ENCODE measurements around the gene DPYSL3. TPM values are rescaled to one million over a fixed set of nuclear protein-coding genes. Genes with fewer than 3 reads are reported as not detected.

Gene DPYSL3
- polyA plus RNA-seq, 1 donor (not counting 4 experiments of a cell fraction or from before 2014, with no cell fraction given): 4.8 TPM

- Histone ChIP-seq H3K9me3 (ENCODE audit: control insufficient read depth, low read depth, low read length) (no peaks in the 10 kb centered on the region), H3K4me3 (ENCODE audit: control insufficient read depth in 2 of 3, extremely low read depth in 1 of 3, insufficient read depth in 2 of 3, low read depth in 1 of 3, low read length in 3 of 3) (no peak overlapping the region), H4K20me1 (ENCODE audit: control insufficient read depth, extremely low read depth, insufficient read depth, low read length) (no peaks in the 10 kb centered on the region), H3K9me1 (ENCODE audit: control insufficient read depth, extremely low read depth, insufficient read depth, low read length) (no peaks in the 10 kb centered on the region), H3K27ac (ENCODE audit: control insufficient read depth, insufficient read depth, low read length) (no peak overlapping the region), H3K9ac (ENCODE audit: control insufficient read depth, extremely low read depth, insufficient read depth, low read length) (no peak overlapping the region), H3K79me2 (ENCODE audit: control insufficient read depth, insufficient read depth, low read length) (no peaks in the 10 kb centered on the region), H3K4me2 (ENCODE audit: control insufficient read depth, extremely low read depth, insufficient read depth, low read depth, low read length) (no peak overlapping the region), H3K4me1 (ENCODE audit: control insufficient read depth, extremely low read depth, insufficient read depth, low read length) (no peaks in the 10 kb centered on the region), H3K36me3 (ENCODE audit: control insufficient read depth in 2 of 2, extremely low read depth in 1 of 2, insufficient read depth in 2 of 2, low read length in 2 of 2) (no peaks in the 10 kb centered on the region), H3K27me3 (ENCODE audit: control insufficient read depth, extremely low read depth, insufficient read depth, low read length) (no peaks in the 10 kb centered on the region), H2AFZ (ENCODE audit: control insufficient read depth, low read length) (no peak overlapping the region)
- DNase-seq (ENCODE audit: low read depth, low spot score) (no peak), FAIRE-seq (no peak)
- dilution Hi-C loops (cut with MboI; ENCODE audit: extremely low pct_ligation_motif_present, low sequenced_read_pairs): no loop called here
- TF ChIP-seq, protein P1, sequence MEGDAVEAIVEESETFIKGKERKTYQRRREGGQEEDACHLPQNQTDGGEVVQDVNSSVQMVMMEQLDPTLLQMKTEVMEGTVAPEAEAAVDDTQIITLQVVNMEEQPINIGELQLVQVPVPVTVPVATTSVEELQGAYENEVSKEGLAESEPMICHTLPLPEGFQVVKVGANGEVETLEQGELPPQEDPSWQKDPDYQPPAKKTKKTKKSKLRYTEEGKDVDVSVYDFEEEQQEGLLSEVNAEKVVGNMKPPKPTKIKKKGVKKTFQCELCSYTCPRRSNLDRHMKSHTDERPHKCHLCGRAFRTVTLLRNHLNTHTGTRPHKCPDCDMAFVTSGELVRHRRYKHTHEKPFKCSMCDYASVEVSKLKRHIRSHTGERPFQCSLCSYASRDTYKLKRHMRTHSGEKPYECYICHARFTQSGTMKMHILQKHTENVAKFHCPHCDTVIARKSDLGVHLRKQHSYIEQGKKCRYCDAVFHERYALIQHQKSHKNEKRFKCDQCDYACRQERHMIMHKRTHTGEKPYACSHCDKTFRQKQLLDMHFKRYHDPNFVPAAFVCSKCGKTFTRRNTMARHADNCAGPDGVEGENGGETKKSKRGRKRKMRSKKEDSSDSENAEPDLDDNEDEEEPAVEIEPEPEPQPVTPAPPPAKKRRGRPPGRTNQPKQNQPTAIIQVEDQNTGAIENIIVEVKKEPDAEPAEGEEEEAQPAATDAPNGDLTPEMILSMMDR (optimal IDR thresholded peaks at IDR 0.05 in 1 of 3, IDR thresholded peaks at IDR 0.05 in 1 of 3, conservative IDR thresholded peaks at IDR 0.05 in 1 of 3; ENCODE audit: extremely low read depth in 1 of 3, insufficient read depth in 2 of 3, low read length in 3 of 3): no peak
- no peak for TF ChIP-seq EZH2 (IDR thresholded peaks at IDR 0.05; ENCODE audit: low read length)
Measured at GRCh38 chr5:147472664-147473475, 37.0 kb downstream of the DPYSL3 start.

- H3K4me1 ChIP-seq (ENCODE audit: control insufficient read depth, extremely low read depth, insufficient read depth, low read length): no peaks in the 10 kb centered on the region
- no peak overlapping the region for H3K27ac ChIP-seq (ENCODE audit: control insufficient read depth, insufficient read depth, low read length)
- dilution Hi-C loops (cut with MboI; ENCODE audit: extremely low pct_ligation_motif_present, low sequenced_read_pairs): no loop called here
- no peaks in the 10 kb centered on the region for H3K79me2 ChIP-seq (ENCODE audit: control insufficient read depth, insufficient read depth, low read length)
- no peaks in the 10 kb centered on the region for H3K36me3 ChIP-seq (ENCODE audit: control insufficient read depth in 2 of 2, extremely low read depth in 1 of 2, insufficient read depth in 2 of 2, low read length in 2 of 2)
- no peak overlapping the region for H2AFZ ChIP-seq (ENCODE audit: control insufficient read depth, low read length)
- no peaks in the 10 kb centered on the region for H3K9me1 ChIP-seq (ENCODE audit: control insufficient read depth, extremely low read depth, insufficient read depth, low read length)
- DNase-seq (ENCODE audit: low read depth, low spot score): no peak
- H4K20me1 ChIP-seq (ENCODE audit: control insufficient read depth, extremely low read depth, insufficient read depth, low read length): no peaks in the 10 kb centered on the region
- no peaks in the 10 kb centered on the region for H3K27me3 ChIP-seq (ENCODE audit: control insufficient read depth, extremely low read depth, insufficient read depth, low read length)
- no peak overlapping the region for H3K9ac ChIP-seq (ENCODE audit: control insufficient read depth, extremely low read depth, insufficient read depth, low read length)
- H3K4me2 ChIP-seq (ENCODE audit: control insufficient read depth, extremely low read depth, insufficient read depth, low read depth, low read length): no peak overlapping the region
- H3K9me3 ChIP-seq (ENCODE audit: control insufficient read depth, low read depth, low read length): no peaks in the 10 kb centered on the region
- FAIRE-seq: no peak
- no peak overlapping the region for H3K4me3 ChIP-seq (ENCODE audit: control insufficient read depth in 2 of 3, extremely low read depth in 1 of 3, insufficient read depth in 2 of 3, low read depth in 1 of 3, low read length in 3 of 3)
- TF ChIP-seq, protein P1 (optimal IDR thresholded peaks at IDR 0.05 in 1 of 3, IDR thresholded peaks at IDR 0.05 in 1 of 3, conservative IDR thresholded peaks at IDR 0.05 in 1 of 3; ENCODE audit: extremely low read depth in 1 of 3, insufficient read depth in 2 of 3, low read length in 3 of 3): no peak
- no peak for TF ChIP-seq EZH2 (IDR thresholded peaks at IDR 0.05; ENCODE audit: low read length)
Measured at GRCh38 chr5:147467973-147468508, 41.8 kb downstream of the DPYSL3 start.
